ENCODE data around the gene TMEM150B.
"Not testable (repeated sequence)": the region's sequence is repeated elsewhere in the genome, so short reads cannot be mapped to it uniquely, and the experiment has no call there.

The TMEM150B gene

GRCh38 chr19:55336101-55336500 lies 11.0 kb upstream of the TMEM150B start:
- DNase-seq: no peak

GRCh38 chr19:55333870-55334269 lies 8.7 kb upstream of the TMEM150B start:
- no peak for DNase-seq

- not testable (repeated sequence) for DNase-seq
Observed at GRCh38 chr19:55329791-55330190, 4.7 kb upstream of the TMEM150B start.

GRCh38 chr19:55328774-55329318 lies 3.7 kb upstream of the TMEM150B start:
- not testable (repeated sequence) for DNase-seq

- no peak for DNase-seq
Observed at GRCh38 chr19:55324662-55325061, 479 bp downstream of the TMEM150B start.

- DNase-seq: no peak
Observed at GRCh38 chr19:55322204-55322885, 2.8 kb downstream of the TMEM150B start.

GRCh38 chr19:55321466-55322137 lies 3.5 kb downstream of the TMEM150B start:
- no peak for DNase-seq

- DNase-seq: no peak
Observed at GRCh38 chr19:55320844-55321419, 4.2 kb downstream of the TMEM150B start.

- DNase-seq: no peak
Observed at GRCh38 chr19:55319785-55320184, 5.4 kb downstream of the TMEM150B start.

- DNase-seq: no peak
Observed at GRCh38 chr19:55316646-55317045, 8.5 kb downstream of the TMEM150B start.

GRCh38 chr19:55315956-55316525 lies 9.1 kb downstream of the TMEM150B start:
- no peak for DNase-seq

- no peak for DNase-seq
Observed at GRCh38 chr19:55314396-55314795, 10.7 kb downstream of the TMEM150B start.

- no peak for DNase-seq
Observed at GRCh38 chr19:55312621-55313512, 12.3 kb downstream of the TMEM150B start.

- no peak for DNase-seq
Observed at GRCh38 chr19:55311797-55312196, 13.3 kb downstream of the TMEM150B start.

GRCh38 chr19:55311397-55311796 lies 13.7 kb downstream of the TMEM150B start:
- DNase-seq: no peak

GRCh38 chr19:55310498-55310897 lies 14.6 kb downstream of the TMEM150B start:
- DNase-seq: no peak

GRCh38 chr19:55309448-55309847 lies 15.7 kb downstream of the TMEM150B start:
- no peak for DNase-seq

- no peak for DNase-seq
Observed at GRCh38 chr19:55308281-55308680, 16.9 kb downstream of the TMEM150B start.

GRCh38 chr19:55306712-55307111 lies 18.4 kb downstream of the TMEM150B start:
- DNase-seq: no peak

GRCh38 chr19:55305983-55306562 lies 19.1 kb downstream of the TMEM150B start:
- no peak for DNase-seq

- peak in 5 of 6 experiments; percentile 40 to 62 (median 52) for DNase-seq
Observed at GRCh38 chr19:55305491-55305890, 19.6 kb downstream of the TMEM150B start.

- DNase-seq: no peak
Observed at GRCh38 chr19:55304980-55305379, 20.2 kb downstream of the TMEM150B start.

Data from stimulated activated naive CD4-positive, alpha-beta T cell (primary cell).